Mesenteric fat pad (tissue), 1 donor: Measurements from ENCODE around the gene IWS1. TPM values are rescaled to one million over a fixed set of nuclear protein-coding genes. Genes with fewer than 3 reads are reported as not detected.

ENCODE experiments used
- total RNA-seq: library from RNA; stranded (reverse); fragmentation: NEBNext Ultra II Directional; extraction: Animal tissue kit (Norgen Biotek cat#: 25700); gene quantifications from one replicate; pipeline ENCODE4 v1.2.1, GENCODE V29; 2021
- donor health status: DM: yes; HTN: yes; CAD: no.

Gene IWS1
- total RNA-seq, 1 donor from 2014 or later: 39.1 TPM

Other genes starting within 250 kb of the IWS1 start
- gene ERCC3, start 232.3 kb downstream of the IWS1 start, total RNA-seq: 36.3 TPM
- gene MAP3K2, start 138.5 kb downstream of the IWS1 start, total RNA-seq: 62.0 TPM
- gene PROC, start 108.1 kb downstream of the IWS1 start, total RNA-seq: not detected
- gene MYO7B, start 9.2 kb upstream of the IWS1 start, total RNA-seq: 2.1 TPM
- not detected for gene GPR17, start 119.7 kb upstream of the IWS1 start, total RNA-seq
- gene LIMS2, start 149.0 kb upstream of the IWS1 start, total RNA-seq: 70.6 TPM
- 4.2 TPM for gene SFT2D3, start 175.0 kb upstream of the IWS1 start, total RNA-seq